Effector memory CD4-positive, alpha-beta T cell (primary cell): ENCODE measurements around the gene IGF1.

Experiments
- DNase-seq, 3 donors: peaks; one replicate each; pipeline ENCODE4 v3.0.0-alpha.2; 2020
- H3K27ac ChIP-seq: 2 replicates; pipeline ENCODE4 v1.7.0; 2013; ENCODE audit warnings: mild to moderate bottlenecking, low read length, moderate library complexity; ENCODE audit not compliant: insufficient read depth, poor library complexity, severe bottlenecking
- H3K27me3 ChIP-seq: replicated peaks from 2 replicates; pipeline ENCODE4 v1.7.0; 2013; ENCODE audit warnings: mild to moderate bottlenecking, low read length; ENCODE audit not compliant: insufficient read depth, control insufficient read depth, poor library complexity, severe bottlenecking
- H3K36me3 ChIP-seq: 2 replicates; pipeline ENCODE4 v1.7.0; 2013; ENCODE audit warnings: mild to moderate bottlenecking, low read length, moderate library complexity; ENCODE audit not compliant: control insufficient read depth, insufficient read depth
- H3K4me1 ChIP-seq: 2 replicates; pipeline ENCODE4 v1.7.0; 2013; ENCODE audit warnings: low read length, mild to moderate bottlenecking; ENCODE audit not compliant: control insufficient read depth, insufficient read depth, poor library complexity, severe bottlenecking
- H3K4me3 ChIP-seq: 2 replicates; pipeline ENCODE4 v1.7.0; 2013; ENCODE audit warnings: low read length, low read depth, mild to moderate bottlenecking; ENCODE audit not compliant: insufficient read depth, poor library complexity, severe bottlenecking
- H3K9me3 ChIP-seq: 2 replicates; pipeline ENCODE4 v1.7.0; 2013; ENCODE audit warnings: mild to moderate bottlenecking, low read length, moderate library complexity; ENCODE audit not compliant: control insufficient read depth

The IGF1 gene

GRCh38 chr12:102468261-102468915, 12.0 kb downstream of the IGF1 start:
- no peaks in the 10 kb centered on the region for H3K36me3 ChIP-seq
- no peak overlapping the region for H3K4me3 ChIP-seq
- DNase-seq, result no peak
- H3K4me1 ChIP-seq, result no peaks in the 10 kb centered on the region
- no peaks in the 10 kb centered on the region for H3K9me3 ChIP-seq
- H3K27me3 ChIP-seq, result no peaks in the 10 kb centered on the region
- H3K27ac ChIP-seq, result no peak overlapping the region

GRCh38 chr12:102465762-102466560, 14.4 kb downstream of the IGF1 start:
- no peaks in the 10 kb centered on the region for H3K4me1 ChIP-seq
- no peak for DNase-seq
- no peaks in the 10 kb centered on the region for H3K27me3 ChIP-seq
- H3K36me3 ChIP-seq, result no peaks in the 10 kb centered on the region
- no peak overlapping the region for H3K27ac ChIP-seq
- H3K9me3 ChIP-seq, result no peaks in the 10 kb centered on the region
- H3K4me3 ChIP-seq, result no peak overlapping the region

GRCh38 chr12:102463659-102464249, 16.6 kb downstream of the IGF1 start:
- no peak for DNase-seq

GRCh38 chr12:102462795-102463465, 17.4 kb downstream of the IGF1 start:
- H3K27ac ChIP-seq, result no peak overlapping the region
- no peaks in the 10 kb centered on the region for H3K27me3 ChIP-seq
- H3K4me3 ChIP-seq, result no peak overlapping the region
- no peaks in the 10 kb centered on the region for H3K9me3 ChIP-seq
- DNase-seq, result no peak
- no peaks in the 10 kb centered on the region for H3K36me3 ChIP-seq
- H3K4me1 ChIP-seq, result no peaks in the 10 kb centered on the region

More at GRCh38 chr12:102463659-102464249, 16.6 kb downstream of the IGF1 start:
- Histone ChIP-seq H3K4me3 (no peak overlapping the region), H3K27me3 (no peaks in the 10 kb centered on the region), H3K36me3 (no peaks in the 10 kb centered on the region), H3K27ac (no peak overlapping the region), H3K9me3 (no peaks in the 10 kb centered on the region), H3K4me1 (no peaks in the 10 kb centered on the region)

- Histone ChIP-seq H3K9me3 (no peaks in the 10 kb centered on the region), H3K4me3 (no peak overlapping the region), H3K4me1 (no peaks in the 10 kb centered on the region), H3K27me3 (no peaks in the 10 kb centered on the region), H3K36me3 (no peaks in the 10 kb centered on the region), H3K27ac (no peak overlapping the region)
- no peak for DNase-seq
These were observed 18.0 kb downstream of the IGF1 start for GRCh38 chr12:102462386-102462785.

GRCh38 chr12:102461501-102461900, 18.9 kb downstream of the IGF1 start:
- Histone ChIP-seq H3K4me1 (no peaks in the 10 kb centered on the region), H3K4me3 (no peak overlapping the region), H3K9me3 (no peaks in the 10 kb centered on the region), H3K27ac (no peak overlapping the region), H3K36me3 (no peaks in the 10 kb centered on the region), H3K27me3 (no peaks in the 10 kb centered on the region)
- DNase-seq, result no peak

GRCh38 chr12:102459314-102459713, 21.0 kb downstream of the IGF1 start:
- Histone ChIP-seq H3K4me3 (no peak overlapping the region), H3K27ac (no peak overlapping the region), H3K36me3 (no peaks in the 10 kb centered on the region), H3K4me1 (no peaks in the 10 kb centered on the region), H3K9me3 (no peaks in the 10 kb centered on the region), H3K27me3 (no peaks in the 10 kb centered on the region)
- DNase-seq, result no peak

GRCh38 chr12:102454808-102455760, 25.3 kb downstream of the IGF1 start:
- no peak overlapping the region for H3K27ac ChIP-seq
- H3K9me3 ChIP-seq, result no peaks in the 10 kb centered on the region
- no peaks in the 10 kb centered on the region for H3K27me3 ChIP-seq
- no peaks in the 10 kb centered on the region for H3K36me3 ChIP-seq
- H3K4me3 ChIP-seq, result no peak overlapping the region
- no peak for DNase-seq
- H3K4me1 ChIP-seq, result no peaks in the 10 kb centered on the region

GRCh38 chr12:102454330-102454729, 26.0 kb downstream of the IGF1 start:
- no peak for DNase-seq
- H3K4me1 ChIP-seq, result no peaks in the 10 kb centered on the region

More at GRCh38 chr12:102454330-102454729, 26.0 kb downstream of the IGF1 start:
- Histone ChIP-seq H3K27me3 (no peaks in the 10 kb centered on the region), H3K36me3 (no peaks in the 10 kb centered on the region), H3K27ac (no peak overlapping the region), H3K4me3 (no peak overlapping the region), H3K9me3 (no peaks in the 10 kb centered on the region)
